ENCODE data around the gene VTI1A. TPM values are rescaled to one million over a fixed set of nuclear protein-coding genes. Genes with fewer than 3 reads are reported as not detected.

The VTI1A gene
- total RNA-seq, 1 donor from 2014 or later = 18.7 TPM

- intact Hi-C loops (cut with DNase I) = no loop called here
- ATAC-seq (ENCODE audit: poor library complexity) (no peak), DNase-seq (no peak)
These were observed 202.8 kb downstream of the VTI1A start for GRCh38 chr10:112649822-112650152.

GRCh38 chr10:112650588-112651030 lies 203.6 kb downstream of the VTI1A start:
- no peak for DNase-seq
- ATAC-seq (ENCODE audit: poor library complexity) = no peak
- intact Hi-C loops (cut with DNase I) = no loop called here

GRCh38 chr10:112653215-112653614 lies 206.2 kb downstream of the VTI1A start:
- intact Hi-C loops (cut with DNase I) = no loop called here
- DNase-seq = no peak
- no peak for ATAC-seq (ENCODE audit: poor library complexity)

- intact Hi-C loops (cut with DNase I) = no loop called here
- ATAC-seq (ENCODE audit: poor library complexity) (no peak), DNase-seq (no peak)
These were observed 206.8 kb downstream of the VTI1A start for GRCh38 chr10:112653851-112654250.

- DNase-seq (no peak), ATAC-seq (ENCODE audit: poor library complexity) (no peak)
- intact Hi-C loops (cut with DNase I) = no loop called here
These were observed 207.8 kb downstream of the VTI1A start for GRCh38 chr10:112654794-112655193.

GRCh38 chr10:112655722-112656121 lies 208.7 kb downstream of the VTI1A start:
- DNase-seq (no peak), ATAC-seq (ENCODE audit: poor library complexity) (no peak)
- intact Hi-C loops (cut with DNase I) = no loop called here

GRCh38 chr10:112658465-112658864 lies 211.4 kb downstream of the VTI1A start:
- intact Hi-C loops (cut with DNase I) = no loop called here
- DNase-seq (no peak), ATAC-seq (ENCODE audit: poor library complexity) (no peak)

- ATAC-seq (ENCODE audit: poor library complexity) = no peak
- no peak for DNase-seq
- intact Hi-C loops (cut with DNase I) = no loop called here
These were observed 212.1 kb downstream of the VTI1A start for GRCh38 chr10:112658900-112659638.

GRCh38 chr10:112663234-112664125 lies 216.5 kb downstream of the VTI1A start:
- no peak for DNase-seq
- ATAC-seq (ENCODE audit: poor library complexity) = no peak
- intact Hi-C loops (cut with DNase I) = no loop called here

GRCh38 chr10:112666094-112666493 lies 219.1 kb downstream of the VTI1A start:
- intact Hi-C loops (cut with DNase I) = no loop called here
- no peak for ATAC-seq (ENCODE audit: poor library complexity)
- no peak for DNase-seq

- DNase-seq (no peak), ATAC-seq (ENCODE audit: poor library complexity) (no peak)
- intact Hi-C loops (cut with DNase I) = no loop called here
These were observed 223.0 kb downstream of the VTI1A start for GRCh38 chr10:112669989-112670388.

- DNase-seq (no peak), ATAC-seq (ENCODE audit: poor library complexity) (no peak)
- intact Hi-C loops (cut with DNase I) = no loop called here
These were observed 224.7 kb downstream of the VTI1A start for GRCh38 chr10:112671743-112672142.

- intact Hi-C loops (cut with DNase I) = no loop called here
- DNase-seq (no peak), ATAC-seq (ENCODE audit: poor library complexity) (no peak)
These were observed 225.7 kb downstream of the VTI1A start for GRCh38 chr10:112672706-112673105.

GRCh38 chr10:112675560-112676083 lies 228.6 kb downstream of the VTI1A start:
- DNase-seq = no peak
- ATAC-seq (ENCODE audit: poor library complexity) = no peak
- intact Hi-C loops (cut with DNase I) = no loop called here

GRCh38 chr10:112677689-112678088 lies 230.7 kb downstream of the VTI1A start:
- ATAC-seq (ENCODE audit: poor library complexity) = no peak
- DNase-seq = no peak
- intact Hi-C loops (cut with DNase I) = no loop called here

- intact Hi-C loops (cut with DNase I) = no loop called here
- ATAC-seq (ENCODE audit: poor library complexity) = no peak
- no peak for DNase-seq
These were observed 231.6 kb downstream of the VTI1A start for GRCh38 chr10:112678581-112678980.

GRCh38 chr10:112678987-112679386 lies 232.0 kb downstream of the VTI1A start:
- DNase-seq (no peak), ATAC-seq (ENCODE audit: poor library complexity) (no peak)
- intact Hi-C loops (cut with DNase I) = no loop called here

GRCh38 chr10:112679392-112679791 lies 232.4 kb downstream of the VTI1A start:
- DNase-seq = no peak
- intact Hi-C loops (cut with DNase I) = no loop called here
- no peak for ATAC-seq (ENCODE audit: poor library complexity)

- ATAC-seq (ENCODE audit: poor library complexity) = no peak
- no peak for DNase-seq
- intact Hi-C loops (cut with DNase I) = no loop called here
These were observed 233.6 kb downstream of the VTI1A start for GRCh38 chr10:112680586-112680985.

GRCh38 chr10:112687647-112688046 lies 240.6 kb downstream of the VTI1A start:
- intact Hi-C loops (cut with DNase I) = no loop called here
- no peak for ATAC-seq (ENCODE audit: poor library complexity)
- no peak for DNase-seq
